Activated T-helper 1 cell treated with anti-CD3 and anti-CD28 coated beads, Interleukin-2, amount 50 U/mL, for 16 hours (primary cell): ENCODE data around the gene NAALADL2.

Experiments used
- DNase-seq, 2 donors: peaks; one replicate each; pipeline ENCODE4 v3.0.0-alpha.2; 2020; ENCODE audit warnings: low read depth in 1 of 2, low spot score in 1 of 2

The NAALADL2 gene

DNA sequence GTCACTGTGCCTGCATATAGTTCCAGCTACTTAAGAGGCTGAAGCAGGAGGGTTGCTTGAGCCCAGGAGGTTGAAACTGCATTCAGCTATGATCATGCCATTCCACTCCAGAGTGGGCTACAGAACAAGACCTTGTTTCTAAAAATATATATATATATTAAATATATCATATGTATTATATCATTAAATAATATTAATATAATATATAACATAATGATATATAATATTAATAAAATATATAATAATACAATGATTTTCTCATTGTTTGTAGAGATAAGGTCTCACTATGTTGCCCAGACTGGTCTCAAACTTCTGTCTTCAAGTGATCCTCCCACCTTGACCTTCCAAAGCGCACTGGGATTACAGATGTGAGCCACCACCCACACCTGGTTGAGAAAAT is 101.8 kb downstream of the NAALADL2 start:
- DNase-seq: no peak

DNA sequence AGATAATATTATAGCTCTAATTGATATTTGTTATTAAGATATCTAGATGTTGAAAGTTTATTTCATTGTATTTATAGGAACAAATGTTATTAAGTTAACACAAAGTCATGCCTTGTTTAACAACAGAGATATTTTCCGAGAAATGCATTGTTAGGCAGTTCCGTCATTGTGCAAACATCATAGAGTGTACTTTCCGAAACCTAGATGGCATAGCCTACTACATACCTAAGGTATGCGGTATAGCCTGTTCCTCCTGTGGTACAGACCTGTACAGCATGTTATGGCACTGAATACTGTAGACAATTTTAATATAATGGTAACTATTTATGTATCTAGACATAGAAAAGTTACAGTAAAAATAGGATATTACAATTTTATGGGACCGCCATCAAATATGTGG is 114.3 kb downstream of the NAALADL2 start:
- DNase-seq: no peak

DNA sequence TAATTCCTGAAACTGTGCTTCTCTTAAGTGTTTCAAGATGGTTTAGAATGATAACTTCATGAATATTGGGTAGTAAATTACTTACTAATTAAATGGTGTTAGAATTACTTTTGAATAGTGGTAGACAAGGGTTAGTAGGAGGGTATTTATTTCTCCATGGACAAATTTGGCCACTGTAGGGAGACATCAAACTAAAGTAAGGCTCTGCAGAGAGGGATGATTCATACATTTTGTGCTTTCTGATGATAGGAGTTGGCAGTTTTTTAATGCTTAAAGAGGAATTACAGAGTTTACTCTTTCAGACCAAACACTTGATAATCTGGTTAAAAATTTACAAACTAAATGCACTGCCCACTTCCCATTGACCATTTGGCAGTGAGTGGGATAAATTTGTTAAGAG is 127.6 kb downstream of the NAALADL2 start:
- no peak for DNase-seq

DNA sequence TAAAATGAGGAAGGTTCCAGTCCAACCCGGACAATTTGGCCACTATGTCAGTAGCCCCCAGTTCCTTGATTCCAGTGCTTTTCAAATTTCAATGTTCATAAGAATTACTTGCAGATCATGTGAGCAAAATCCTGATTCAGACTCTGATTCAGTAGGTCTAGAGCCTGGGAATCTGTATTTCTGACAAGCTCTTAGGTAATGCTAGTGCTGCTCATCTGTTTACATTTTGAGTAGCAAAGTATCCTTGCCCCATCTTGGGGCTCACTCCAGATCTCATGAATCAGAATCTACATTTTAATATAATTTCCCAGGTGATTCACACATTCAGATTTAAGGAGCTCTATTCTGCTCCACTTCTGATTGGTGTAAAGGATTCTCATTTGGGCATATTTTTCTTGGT is 142.0 kb downstream of the NAALADL2 start:
- no peak for DNase-seq

DNA sequence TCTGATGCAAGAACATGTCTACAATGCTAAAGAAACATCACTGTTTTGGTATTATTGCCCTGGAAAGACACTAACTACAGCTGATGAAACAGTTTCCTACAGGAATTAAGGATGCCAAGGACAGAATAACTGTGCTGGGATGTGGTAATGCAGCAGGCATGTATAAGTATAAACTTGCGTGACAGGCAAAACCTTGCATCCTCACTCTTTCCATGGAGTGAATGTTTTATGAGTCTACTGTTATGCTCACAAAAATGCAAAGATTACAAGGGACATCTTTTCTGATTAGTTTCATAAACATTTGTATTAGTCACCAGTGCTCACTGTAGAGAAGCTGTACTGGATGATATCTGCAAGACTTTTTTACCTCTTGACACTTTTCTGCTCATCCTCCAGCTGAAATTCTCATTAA is 143.6 kb downstream of the NAALADL2 start:
- no peak for DNase-seq

DNA sequence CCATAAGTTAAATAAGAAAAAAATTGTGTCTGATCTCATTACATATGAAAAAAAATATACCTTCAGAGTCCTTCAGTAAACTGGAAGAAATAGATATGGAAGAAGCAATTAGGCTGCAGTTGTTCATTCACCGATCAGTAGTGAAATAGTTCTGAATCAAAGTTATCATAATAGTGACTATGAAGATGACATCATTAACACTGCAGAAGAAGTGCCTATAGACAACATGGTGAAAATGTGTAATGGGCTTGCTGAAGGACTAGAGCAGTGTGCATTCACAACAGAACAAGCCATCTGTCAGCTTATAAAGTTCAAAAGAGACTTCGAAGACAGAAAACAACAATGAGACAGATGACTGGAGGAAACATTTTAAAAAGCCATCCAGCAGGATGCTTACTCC is 144.5 kb downstream of the NAALADL2 start:
- no peak for DNase-seq

DNA sequence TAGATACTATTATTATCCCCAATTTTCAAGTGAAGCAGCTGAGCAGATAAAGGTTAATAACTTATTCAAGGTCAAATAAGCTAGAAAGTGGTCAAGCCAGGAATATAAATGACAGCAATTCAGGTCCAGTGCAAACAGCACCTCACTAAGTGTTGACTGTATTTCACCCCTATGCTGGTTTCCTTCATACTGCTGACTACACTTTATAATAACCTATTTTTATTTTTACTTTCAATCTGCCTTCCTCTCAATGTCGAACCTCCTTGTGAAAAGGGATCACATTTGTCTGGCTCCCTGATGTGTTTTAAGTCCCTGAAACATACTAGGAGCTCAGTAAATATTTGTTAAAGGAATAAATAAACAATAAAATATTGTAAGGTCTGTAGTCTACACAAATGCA is 146.1 kb downstream of the NAALADL2 start:
- no peak for DNase-seq

DNA sequence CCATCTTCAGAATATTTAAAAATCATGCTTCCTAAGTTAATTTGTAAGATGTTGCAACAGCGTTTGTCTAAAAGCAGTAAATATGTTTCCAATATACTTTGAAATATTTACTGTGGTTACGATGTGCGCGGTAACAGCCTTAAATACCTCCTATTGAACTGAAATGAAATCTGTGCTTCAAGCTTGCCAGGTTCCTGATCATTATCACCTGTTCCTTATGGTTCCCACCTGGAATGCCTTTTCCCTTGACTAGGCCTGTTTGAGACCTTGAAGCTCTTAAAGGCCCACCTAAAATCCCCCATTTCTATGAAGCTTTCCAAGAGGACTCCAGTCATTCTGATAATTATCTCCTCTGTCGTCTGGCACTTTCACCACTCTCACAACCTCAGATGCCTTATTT is 146.7 kb downstream of the NAALADL2 start:
- no peak for DNase-seq

DNA sequence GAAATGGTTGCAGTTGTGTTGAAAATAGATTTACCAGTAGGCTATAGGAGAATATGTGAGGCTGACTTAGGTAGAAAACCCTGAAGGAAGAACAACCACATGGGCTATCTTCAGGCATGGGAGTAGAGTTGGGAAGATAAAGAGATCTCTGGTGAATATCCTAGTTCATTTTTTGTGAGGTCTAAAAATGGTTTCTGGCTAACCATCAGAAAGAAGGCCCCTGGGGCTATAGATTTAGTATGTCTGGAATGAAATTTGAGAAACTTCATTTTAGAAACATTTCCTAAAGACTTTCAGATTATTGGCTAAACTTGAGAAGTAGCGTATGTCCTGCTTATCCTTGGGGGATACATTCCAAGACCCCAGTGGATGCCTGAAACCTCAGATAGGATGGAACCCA is 148.2 kb downstream of the NAALADL2 start:
- no peak for DNase-seq

DNA sequence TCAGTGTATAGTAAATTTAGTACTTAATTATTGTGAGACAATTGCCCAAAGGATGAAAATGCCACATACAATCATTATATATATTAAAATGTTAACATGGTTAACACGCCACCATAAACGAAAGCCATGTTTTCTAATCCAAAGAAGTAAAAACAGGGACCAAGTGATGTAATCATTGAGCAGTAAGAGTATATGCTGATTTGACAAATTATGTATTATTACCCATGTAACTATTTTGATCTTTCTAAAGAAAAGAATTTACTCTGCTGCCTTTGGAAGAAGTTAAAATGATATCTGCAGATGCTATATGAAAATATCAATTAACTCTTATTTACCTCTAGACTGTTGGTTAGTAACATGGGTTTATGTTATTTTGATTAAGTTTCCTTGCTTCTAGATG is 150.2 kb downstream of the NAALADL2 start:
- no peak for DNase-seq

DNA sequence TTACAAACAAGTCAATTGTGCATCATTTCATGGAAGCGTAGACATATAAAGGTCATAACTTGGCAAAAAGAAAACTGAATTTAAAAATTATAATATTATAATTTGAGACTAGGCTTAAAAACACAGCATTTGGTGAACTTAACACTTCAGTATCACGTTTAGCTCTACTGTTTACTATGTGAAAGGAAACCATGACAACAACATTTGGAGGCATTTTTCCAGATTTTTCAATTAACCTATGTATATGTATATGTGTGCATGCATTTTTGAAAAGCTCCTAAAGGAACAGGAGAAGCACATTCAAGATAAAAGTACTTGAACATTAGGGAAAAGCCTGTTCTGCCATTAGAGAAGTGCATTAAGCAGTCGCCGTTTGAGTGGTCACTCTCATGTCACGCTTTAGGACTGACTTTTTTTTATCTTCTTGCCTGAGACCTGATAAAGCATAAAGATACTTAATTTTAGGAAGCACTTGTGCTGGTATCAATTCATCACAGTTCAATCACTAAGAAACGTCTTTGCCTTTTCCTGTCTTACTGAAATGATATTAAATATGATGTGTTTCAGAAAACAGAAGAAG is 156.0 kb downstream of the NAALADL2 start:
- DNase-seq: no peak

DNA sequence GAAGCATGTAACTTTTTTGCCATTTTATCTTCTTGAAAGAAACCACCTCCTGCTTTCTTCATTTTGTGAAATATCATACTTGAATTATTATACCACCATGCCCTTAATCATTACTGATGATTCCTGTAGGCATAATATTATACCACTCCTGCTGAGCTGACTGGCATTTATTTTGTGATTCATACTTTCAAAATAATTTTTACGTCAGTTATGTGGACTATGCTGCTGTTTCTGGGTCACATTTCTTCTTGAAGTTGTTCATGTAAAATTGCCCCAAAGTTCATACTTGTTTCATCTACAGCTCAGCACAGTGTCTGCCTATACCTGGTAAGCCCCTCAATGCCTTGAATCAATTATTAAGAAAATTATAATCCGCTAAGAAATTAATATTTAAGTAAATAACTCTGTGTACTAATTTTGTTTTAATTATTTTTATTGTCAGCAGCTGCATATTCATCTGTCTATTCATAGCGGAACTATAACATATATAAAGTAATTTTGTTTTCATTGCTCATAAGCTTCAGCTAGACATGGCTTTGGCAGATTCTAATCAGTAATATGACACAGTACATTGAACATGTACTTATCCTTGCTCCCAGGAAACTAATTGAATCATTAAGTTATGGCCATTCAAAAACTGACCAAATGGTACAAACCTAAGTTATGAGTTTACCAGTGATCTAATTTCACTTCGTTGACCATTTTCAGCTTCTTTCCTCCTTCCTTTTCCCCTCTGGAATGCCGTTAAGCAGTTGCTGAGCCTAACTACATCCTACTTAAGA is 160.0 kb downstream of the NAALADL2 start:
- no peak for DNase-seq

DNA sequence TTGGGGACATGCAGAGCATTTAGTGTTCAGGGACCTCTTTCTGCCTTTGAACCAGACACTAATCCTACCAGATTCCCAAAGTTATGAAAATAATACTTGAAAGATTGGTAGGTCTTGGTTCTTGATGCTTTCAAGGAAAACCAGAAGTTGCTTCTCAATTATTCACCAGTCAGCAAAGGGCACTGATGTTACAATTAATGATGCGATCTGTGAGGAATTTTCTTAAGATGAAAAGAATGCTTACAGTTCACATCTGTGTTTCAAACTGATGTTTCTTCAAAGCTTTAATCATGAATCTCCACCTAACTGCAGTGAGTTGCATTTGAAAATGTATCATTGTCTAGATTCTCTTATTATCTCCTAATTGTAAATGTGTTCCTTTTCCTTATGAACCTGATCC is 161.0 kb downstream of the NAALADL2 start:
- DNase-seq: no peak

DNA sequence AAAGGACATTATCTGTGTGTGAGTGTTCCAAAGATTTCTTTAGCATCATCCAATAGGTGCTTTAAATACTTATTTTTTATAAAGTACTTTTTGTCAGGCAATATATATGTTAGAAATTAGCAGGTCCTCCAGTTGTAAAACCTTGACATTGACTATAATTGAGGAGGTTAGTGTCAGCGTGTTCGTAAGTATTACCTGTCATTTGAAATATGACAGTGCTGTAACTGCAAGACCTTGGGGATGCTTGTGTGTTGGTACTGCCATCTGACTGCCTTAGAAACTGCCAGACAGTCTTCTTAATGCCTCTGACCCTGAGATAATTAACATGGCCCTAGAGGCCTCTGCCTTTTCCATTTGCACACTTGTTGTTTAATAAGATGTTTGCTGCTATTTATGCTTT is 170.7 kb downstream of the NAALADL2 start:
- DNase-seq: no peak

DNA sequence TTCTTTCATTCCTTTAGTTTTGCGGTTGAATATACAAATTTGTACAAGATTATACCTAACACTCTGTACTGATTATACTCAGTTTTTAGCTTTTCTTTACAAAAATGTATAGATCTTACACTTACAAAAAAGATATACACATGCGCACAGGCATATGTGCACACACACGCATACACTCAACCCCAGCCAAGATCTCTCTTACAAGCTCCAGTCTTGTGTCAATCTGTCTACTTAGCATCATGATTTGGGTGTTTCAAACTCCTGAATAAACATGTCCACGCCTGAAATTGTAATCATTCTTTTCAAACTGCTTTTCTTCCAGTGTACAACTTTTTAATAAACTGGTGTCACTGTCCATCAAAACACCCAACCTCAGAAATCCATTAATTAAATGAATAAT is 180.7 kb downstream of the NAALADL2 start:
- no peak for DNase-seq

DNA sequence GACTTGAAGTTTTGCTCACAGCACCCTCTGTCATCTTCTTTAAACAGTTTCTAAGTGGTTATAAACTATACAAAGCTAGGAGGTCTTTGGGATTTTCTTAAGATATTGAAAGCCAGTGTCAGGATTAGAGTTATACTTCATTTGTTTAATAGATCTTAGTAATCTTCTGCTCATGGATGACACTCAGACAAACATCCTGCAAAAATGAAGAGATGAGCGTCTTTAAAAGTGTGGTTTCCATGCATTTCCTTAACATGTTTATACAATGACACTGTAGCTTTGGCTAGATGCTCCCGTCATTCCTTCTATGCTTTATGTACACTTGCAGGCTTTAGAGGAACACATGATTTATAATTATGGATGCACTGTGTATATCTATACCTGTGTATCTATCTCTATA is 182.2 kb downstream of the NAALADL2 start:
- DNase-seq: no peak

DNA sequence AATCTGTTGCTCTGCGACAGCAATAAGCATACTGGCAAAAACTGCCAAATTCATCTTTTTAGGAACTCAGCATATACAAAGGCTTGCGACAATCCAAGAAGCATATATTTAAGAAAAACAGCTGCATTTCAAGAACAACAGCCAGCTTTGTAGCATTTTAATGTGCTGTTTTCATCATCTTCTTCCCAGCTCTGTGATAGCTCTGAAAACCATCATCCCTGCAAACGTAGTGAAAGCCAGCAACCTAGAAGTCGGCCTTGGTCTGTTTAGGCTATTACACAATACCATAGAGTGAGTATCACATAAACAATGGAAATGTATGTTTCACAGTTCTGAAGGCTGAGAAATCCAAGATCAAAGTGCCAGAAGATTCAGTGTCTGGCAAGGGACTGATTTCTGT is 187.5 kb downstream of the NAALADL2 start:
- DNase-seq: no peak

DNA sequence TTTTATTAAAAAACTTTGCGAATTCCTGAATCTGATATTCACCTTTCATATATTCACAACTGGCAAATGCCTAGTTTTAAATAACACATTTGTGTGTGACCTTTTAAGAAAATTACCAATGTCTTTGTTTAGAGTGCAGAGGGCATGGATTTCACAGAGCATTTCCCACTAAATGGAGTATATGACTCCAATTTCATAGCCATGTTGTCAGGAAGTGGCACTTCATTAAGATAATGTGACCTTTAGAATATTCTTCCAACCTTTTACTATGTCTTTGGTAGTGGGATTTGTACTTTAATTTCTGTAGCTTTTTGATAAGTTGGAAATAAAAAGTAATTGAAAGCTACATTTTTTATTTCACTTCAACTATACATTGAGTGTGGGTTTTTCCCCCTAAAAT is 188.7 kb downstream of the NAALADL2 start:
- DNase-seq: no peak

DNA sequence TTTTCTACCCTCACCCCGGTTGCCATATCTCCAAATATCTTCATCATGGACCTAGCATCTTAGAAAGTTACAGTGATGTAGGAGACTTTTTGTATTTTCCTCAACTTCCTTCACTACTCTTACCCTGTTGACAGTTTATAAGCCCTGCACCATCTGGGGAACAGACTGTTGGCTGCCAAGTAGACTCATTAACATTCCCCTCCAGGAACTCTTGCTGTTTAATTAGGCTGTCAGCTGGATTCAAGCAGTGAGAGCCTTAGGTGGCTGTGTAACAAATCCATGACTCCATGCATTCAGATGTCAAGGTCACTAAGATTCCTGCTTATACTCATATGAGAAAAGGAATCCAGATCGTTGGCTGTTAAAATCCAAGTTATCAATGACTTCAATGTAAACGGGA is 198.3 kb downstream of the NAALADL2 start:
- no peak for DNase-seq

DNA sequence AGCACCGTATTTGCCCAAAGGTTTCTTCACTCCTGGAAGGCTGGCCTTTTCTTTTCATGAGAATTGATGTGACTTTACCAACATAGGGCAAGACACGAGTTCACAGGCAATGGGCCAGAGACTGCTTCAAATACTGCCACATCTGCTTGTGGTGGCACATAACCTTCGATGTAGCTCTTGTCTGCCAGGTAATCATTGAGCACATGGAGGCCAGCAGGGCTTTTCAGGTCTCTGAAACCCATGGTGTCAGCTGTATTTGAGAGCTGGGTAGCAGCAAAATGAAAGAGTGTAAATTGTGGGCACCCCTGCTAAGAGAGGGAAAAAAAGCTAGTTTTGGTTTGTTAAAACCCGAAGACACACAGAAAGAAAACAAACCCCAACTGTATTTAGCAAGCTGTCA is 200.7 kb downstream of the NAALADL2 start:
- DNase-seq: no peak

DNA sequence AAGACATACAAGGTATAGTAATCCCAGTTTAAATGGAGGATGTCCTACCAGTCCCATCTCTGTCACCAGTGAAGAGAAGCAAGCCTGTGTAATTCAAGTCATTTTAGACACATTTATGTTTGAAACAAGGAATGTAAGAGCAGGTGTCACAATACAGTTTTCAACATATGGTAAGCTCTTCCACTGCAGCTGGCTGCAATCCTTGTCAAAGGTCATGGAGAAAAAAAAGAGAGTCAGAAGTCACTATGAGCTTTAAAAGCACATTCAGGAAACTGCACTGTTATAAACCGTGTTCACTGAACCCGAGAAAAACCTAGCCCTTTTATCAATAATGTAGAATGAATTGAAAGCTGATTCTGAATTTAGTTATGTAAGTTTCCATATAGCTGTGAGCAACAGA is 206.4 kb downstream of the NAALADL2 start:
- no peak for DNase-seq

DNA sequence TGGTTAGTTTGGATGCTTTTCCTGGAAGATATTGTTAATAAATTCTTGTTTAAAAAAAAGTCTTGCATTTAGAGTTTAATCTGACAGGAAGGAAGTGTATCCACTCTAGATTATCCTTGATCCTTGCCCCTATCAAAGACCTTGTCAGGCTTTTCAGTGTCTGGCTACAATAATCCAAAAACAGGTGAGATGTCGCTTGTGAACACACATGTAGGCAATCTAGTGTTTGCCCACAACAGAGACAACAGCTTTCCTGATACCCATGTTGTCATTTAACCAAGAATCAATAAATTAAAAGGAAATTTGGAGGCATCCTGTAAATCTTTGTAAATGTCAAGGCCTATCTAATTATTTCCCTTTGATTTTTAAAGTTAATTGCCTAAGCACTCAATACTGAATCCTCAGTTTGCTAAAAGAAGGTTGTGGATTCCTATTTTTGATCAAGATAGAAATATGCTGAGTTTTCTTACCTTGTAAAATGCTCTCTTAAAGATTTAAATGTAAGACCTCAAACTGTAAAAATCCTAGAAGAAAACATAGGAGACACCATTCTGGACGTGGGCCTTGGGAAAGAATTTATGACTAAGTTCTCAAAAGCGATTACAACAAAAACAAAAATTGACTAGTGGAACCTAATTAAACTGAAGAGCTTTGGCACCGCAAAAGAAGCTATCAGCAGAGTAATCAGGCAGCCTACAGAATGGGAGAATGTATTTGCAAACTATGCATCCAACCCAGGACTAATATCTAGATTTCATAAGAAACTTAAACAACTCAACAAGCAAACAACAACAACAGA is 207.7 kb downstream of the NAALADL2 start:
- no peak for DNase-seq
